H1 (cell line): ENCODE measurements around the gene NRTN. TPM values are rescaled to one million over a fixed set of nuclear protein-coding genes. Genes with fewer than 3 reads are reported as not detected.
"Not testable (repeated sequence)": the region's sequence is repeated elsewhere in the genome, so short reads cannot be mapped to it uniquely, and the experiment has no call there.

ENCODE experiments used
- CTCF ChIA-PET: fragments of 300-600 bp; sonication (Branson Sonifier 250); formaldehyde crosslinking; loops from one replicate; lab custom pipeline; 2021; ENCODE audit not compliant: partially characterized antibody; lab: Charles Lee
- POLR2A ChIA-PET: fragments of 300-600 bp; sonication (Branson Sonifier 250); formaldehyde crosslinking; loops from one replicate; lab custom pipeline; 2021; ENCODE audit warnings: inconsistent platforms; ENCODE audit not compliant: partially characterized antibody; lab: Charles Lee
- DNase-seq, 2 experiments: peaks; one replicate each; pipeline versions ENCODE4 v3.0.0 to v3.0.0-alpha.2; 2010 to 2022; ENCODE audit warnings: low spot score in 2 of 2, low read depth in 1 of 2, mixed read lengths in 1 of 2
- FAIRE-seq: peaks from 2 replicates; lab custom pipeline; 2011; peaks lifted over from hg19 to GRCh38; lab: Jason Lieb, UNC
- H2AFZ ChIP-seq: 2 replicates; pipeline ENCODE4 v1.8.1; 2012; ENCODE audit warnings: low read length, inconsistent platforms
- H2AK5ac ChIP-seq: 2 replicates; pipeline ENCODE4 v1.6.1; 2013; ENCODE audit warnings: low read depth, low read length
- H2BK120ac ChIP-seq: replicated peaks from 2 replicates; pipeline ENCODE3; 2013; ENCODE audit warnings: low read depth, low read length, inconsistent platforms
- H2BK12ac ChIP-seq: 2 replicates; pipeline ENCODE4 v1.6.1; 2013; ENCODE audit warnings: low read depth, low read length
- H2BK15ac ChIP-seq: 2 replicates; pipeline ENCODE4 v1.6.1; 2013; ENCODE audit warnings: low read length
- H2BK20ac ChIP-seq: 2 replicates; pipeline ENCODE4 v1.6.1; 2013; ENCODE audit warnings: low read length
- H2BK5ac ChIP-seq: 2 replicates; pipeline ENCODE4 v1.6.1; 2013; ENCODE audit warnings: low read depth, low read length
- H3K14ac ChIP-seq: 2 replicates; pipeline ENCODE4 v1.6.1; 2013; ENCODE audit warnings: inconsistent platforms; ENCODE audit not compliant: insufficient read length
- H3K18ac ChIP-seq: 2 replicates; pipeline ENCODE4 v1.6.1; 2013; ENCODE audit warnings: low read length; ENCODE audit errors: extremely low read depth
- H3K23ac ChIP-seq: 2 replicates; pipeline ENCODE4 v1.6.1; 2013; ENCODE audit warnings: inconsistent platforms; ENCODE audit not compliant: insufficient read length
- H3K23me2 ChIP-seq: 2 replicates; pipeline ENCODE4 v1.6.1; 2013; ENCODE audit warnings: low read depth, low read length
- H3K27ac ChIP-seq: 2 replicates; pipeline ENCODE4 v1.6.1; 2011; ENCODE audit warnings: low read depth, low read length, inconsistent platforms
- H3K27me3 ChIP-seq, 4 experiments: replicated peaks in 1 of 4; 1 replicate in 1 of 4; 2 replicates in 3 of 4; pipeline versions ENCODE4 v1.6.1 to v1.8.1; 2011 to 2013; ENCODE audit warnings: low read length in 3 of 4, mild to moderate bottlenecking in 3 of 4, inconsistent platforms in 2 of 4, mixed read lengths in 2 of 4, moderate library complexity in 1 of 4; ENCODE audit not compliant: control insufficient read depth in 3 of 4, insufficient read depth in 3 of 4; ENCODE audit errors: extremely low read depth in 1 of 4
- H3K36me3 ChIP-seq, 4 experiments: 2 replicates each; pipeline versions ENCODE4 v1.6.1 to v1.8.1; 2011 to 2013; ENCODE audit warnings: mild to moderate bottlenecking in 4 of 4, low read length in 3 of 4, moderate library complexity in 2 of 4, control low read depth in 1 of 4, inconsistent platforms in 1 of 4; ENCODE audit not compliant: insufficient read depth in 4 of 4, control insufficient read depth in 2 of 4
- H3K4ac ChIP-seq: replicated peaks from 2 replicates; pipeline ENCODE3; 2013; ENCODE audit warnings: low read length, low read depth, mixed read lengths, inconsistent platforms; ENCODE audit not compliant: insufficient read length
- H3K4me1 ChIP-seq, 4 experiments: replicated peaks in 1 of 4; 1 replicate in 1 of 4; 2 replicates in 3 of 4; pipeline versions ENCODE4 v1.6.1 to v1.8.1; 2011 to 2013; ENCODE audit warnings: low read length in 3 of 4, inconsistent platforms in 2 of 4, mixed read lengths in 1 of 4; ENCODE audit not compliant: insufficient read depth in 4 of 4, control insufficient read depth in 3 of 4
- H3K4me2 ChIP-seq, 2 experiments: 2 replicates each; pipeline versions ENCODE4 v1.6.1 to v1.8.1; 2011 to 2013; ENCODE audit warnings: low read depth in 2 of 2, low read length in 2 of 2, control low read depth in 1 of 2, inconsistent platforms in 1 of 2, mild to moderate bottlenecking in 1 of 2; ENCODE audit not compliant: insufficient read depth in 1 of 2
- H3K4me3 ChIP-seq, 4 experiments: fragments of 200-600, 300-600 bp in 1 of 4; sonication (generic), shearing (Covaris generic), sonication (Bioruptor Twin) in 1 of 4; 2 replicates each; pipeline versions ENCODE4 v1.5.1 to v1.8.1; 2011 to 2016; ENCODE audit warnings: low read length in 4 of 4, low read depth in 3 of 4, control low read depth in 2 of 4, inconsistent platforms in 2 of 4, mild to moderate bottlenecking in 2 of 4, mixed read lengths in 1 of 4, moderate library complexity in 1 of 4; ENCODE audit not compliant: insufficient read depth in 2 of 4; ENCODE audit errors: extremely low read depth in 1 of 4
- H3K56ac ChIP-seq: replicated peaks from 2 replicates; pipeline ENCODE3; 2013; ENCODE audit warnings: low read depth, mild to moderate bottlenecking, mixed read lengths, low read length, inconsistent platforms; ENCODE audit not compliant: insufficient read length
- H3K79me1 ChIP-seq: 2 replicates; pipeline ENCODE4 v1.6.1; 2013; ENCODE audit warnings: low read depth, low read length, control low read depth
- H3K79me2 ChIP-seq, 2 experiments: 2 replicates each; pipeline versions ENCODE4 v1.6.1 to v1.8.1; 2012 to 2013; ENCODE audit warnings: low read length in 2 of 2, mild to moderate bottlenecking in 2 of 2, inconsistent platforms in 1 of 2; ENCODE audit not compliant: insufficient read depth in 2 of 2, control insufficient read depth in 1 of 2
- H3K9ac ChIP-seq, 4 experiments: replicated peaks in 1 of 4; 1 replicate in 1 of 4; 2 replicates in 3 of 4; pipeline versions ENCODE4 v1.6.1 to v1.8.1; 2011 to 2013; ENCODE audit warnings: low read depth in 3 of 4, low read length in 3 of 4, control low read depth in 2 of 4, mild to moderate bottlenecking in 2 of 4, moderate library complexity in 2 of 4, inconsistent platforms in 1 of 4; ENCODE audit errors: extremely low read depth in 1 of 4
- H3K9me3 ChIP-seq, 2 experiments: 2 replicates each; pipeline versions ENCODE4 v1.6.1 to v1.8.1; 2012 to 2013; ENCODE audit warnings: mild to moderate bottlenecking in 2 of 2, moderate library complexity in 2 of 2, control low read depth in 1 of 2, inconsistent platforms in 1 of 2, low read depth in 1 of 2, low read length in 1 of 2, mixed read lengths in 1 of 2; ENCODE audit not compliant: insufficient read depth in 2 of 2
- H4K20me1 ChIP-seq, 2 experiments: replicated peaks in 1 of 2; 2 replicates each; pipeline versions ENCODE3 to v1.8.1; 2011 to 2013; ENCODE audit warnings: inconsistent platforms in 2 of 2, low read length in 2 of 2, mild to moderate bottlenecking in 1 of 2; ENCODE audit not compliant: insufficient read depth in 2 of 2, control insufficient read depth in 1 of 2
- H4K5ac ChIP-seq: 2 replicates; pipeline ENCODE4 v1.6.1; 2013; ENCODE audit warnings: low read length, low read depth, mixed read lengths, inconsistent platforms; ENCODE audit not compliant: insufficient read length
- H4K8ac ChIP-seq: 2 replicates; pipeline ENCODE4 v1.8.0; 2013; ENCODE audit warnings: mild to moderate bottlenecking, moderate library complexity, low read length, inconsistent platforms; ENCODE audit not compliant: insufficient read depth; ENCODE audit errors: extremely low read depth
- H4K91ac ChIP-seq: replicated peaks from 2 replicates; pipeline ENCODE3; 2013; ENCODE audit warnings: low read length, mixed read lengths, inconsistent platforms; ENCODE audit not compliant: insufficient read length
- WGBS, 2 experiments: shearing (Covaris generic) in 1 of 2; methylation state at CpG; one replicate each; pipeline versions ENCODE4 v1.1.6 to v1.1.7; 2013 to 2015; ENCODE audit warnings: low lambda C conversion rate in 2 of 2, mixed read lengths in 2 of 2, inconsistent platforms in 1 of 2, low coverage in 1 of 2, missing lambda C conversion rate in 1 of 2; ENCODE audit not compliant: insufficient replicate concordance in 2 of 2, insufficient coverage in 1 of 2, insufficient read length in 1 of 2; ENCODE audit errors: extremely low coverage in 1 of 2, missing lambda C conversion rate in 1 of 2; 5-methylcytosine and 5-hydroxymethylcytosine counted together
- polyA plus RNA-seq, 7 experiments: library from polyadenylated mRNA; depleted of rRNA in 3 of 7; stranded (reverse) in 5 of 7; unstranded in 2 of 7; fragments of >200 nt in 5 of 7; fragments of 200-250 nt in 2 of 7; gene quantifications; 1 replicate in 5 of 7; 2 replicates in 1 of 7; 4 replicates in 1 of 7; pipeline versions ENCODE4 v1.2.1 to v1.2.3, GENCODE V29; 2011 to 2013; ENCODE audit warnings: missing spikeins in 2 of 7, mixed read lengths in 2 of 7
- total RNA-seq: library from RNA; stranded (reverse); fragmentation: NEBNext Ultra II Directional; extraction: Animal tissue kit (Norgen Biotek cat#: 25700); gene quantifications from 2 replicates; pipeline ENCODE4 v1.2.1, GENCODE V29; 2021

The NRTN gene
- total and polyA plus RNA-seq, 2 of the 8 experiments (the other 6 are each of a cell fraction or from before 2014, with no cell fraction given), result 3.9 to 5.3 TPM

GRCh38 chr19:5854121-5854520 lies 49.3 kb downstream of the NRTN start:
- H2BK120ac ChIP-seq, FAIRE-seq, H4K8ac ChIP-seq, H3K4me1 ChIP-seq, H2BK15ac ChIP-seq, H2BK12ac ChIP-seq, H3K18ac ChIP-seq, H3K14ac ChIP-seq, H2AFZ ChIP-seq, H2BK5ac ChIP-seq, H2AK5ac ChIP-seq, CTCF ChIA-PET, H3K9me3 ChIP-seq, H3K79me1 ChIP-seq, H3K4me2 ChIP-seq, H3K4ac ChIP-seq, POLR2A ChIA-PET, H3K4me3 ChIP-seq, H3K79me2 ChIP-seq, H2BK20ac ChIP-seq, H3K56ac ChIP-seq, H3K36me3 ChIP-seq, H3K9ac ChIP-seq, H3K27me3 ChIP-seq, H4K5ac ChIP-seq, H4K20me1 ChIP-seq, H3K23me2 ChIP-seq, H3K27ac ChIP-seq, H3K23ac ChIP-seq, DNase-seq, H4K91ac ChIP-seq: not testable (repeated sequence)
- WGBS, 2 experiments, result 94% methylated on average over 10 of the region's 10 CpGs; no CpG with 5 or more reads in 1 of the 2 experiments

GRCh38 chr19:5855151-5855550 lies 50.3 kb downstream of the NRTN start:
- not testable (repeated sequence) for H3K56ac ChIP-seq, H2BK12ac ChIP-seq, H2AFZ ChIP-seq, H4K20me1 ChIP-seq, H3K14ac ChIP-seq, DNase-seq, H2BK20ac ChIP-seq, H2BK15ac ChIP-seq, H3K4me3 ChIP-seq, H3K23ac ChIP-seq, H3K79me2 ChIP-seq, H4K5ac ChIP-seq, H2BK120ac ChIP-seq, H3K27ac ChIP-seq, H2BK5ac ChIP-seq, H3K4me1 ChIP-seq, H3K4me2 ChIP-seq, H3K23me2 ChIP-seq, H4K91ac ChIP-seq, H3K79me1 ChIP-seq, H3K36me3 ChIP-seq, H3K9me3 ChIP-seq, H3K4ac ChIP-seq, FAIRE-seq, H3K18ac ChIP-seq, H3K27me3 ChIP-seq, H3K9ac ChIP-seq, H2AK5ac ChIP-seq, H4K8ac ChIP-seq
- ChIA-PET POLR2A (interaction anchor here (1.7 kb wide), 1 partner anchor 10 kb away, joined by 3 read pairs; no protein-coding TSS in a partner anchor), CTCF (interaction anchor here (2.1 kb wide), 1 partner anchor 10 kb away, joined by 4 read pairs; no protein-coding TSS in a partner anchor)
- 74% methylated on average over 9 of the region's 9 CpGs; no CpG with 5 or more reads in 1 of the 2 experiments for WGBS, 2 experiments
